ENCODE data around the gene ACBD6. TPM values are rescaled to one million over a fixed set of nuclear protein-coding genes. Genes with fewer than 3 reads are reported as not detected.

Gene ACBD6
- total RNA-seq, 4 donors from 2014 or later = 26.6 to 51.3 (median 34.4) TPM

DNA sequence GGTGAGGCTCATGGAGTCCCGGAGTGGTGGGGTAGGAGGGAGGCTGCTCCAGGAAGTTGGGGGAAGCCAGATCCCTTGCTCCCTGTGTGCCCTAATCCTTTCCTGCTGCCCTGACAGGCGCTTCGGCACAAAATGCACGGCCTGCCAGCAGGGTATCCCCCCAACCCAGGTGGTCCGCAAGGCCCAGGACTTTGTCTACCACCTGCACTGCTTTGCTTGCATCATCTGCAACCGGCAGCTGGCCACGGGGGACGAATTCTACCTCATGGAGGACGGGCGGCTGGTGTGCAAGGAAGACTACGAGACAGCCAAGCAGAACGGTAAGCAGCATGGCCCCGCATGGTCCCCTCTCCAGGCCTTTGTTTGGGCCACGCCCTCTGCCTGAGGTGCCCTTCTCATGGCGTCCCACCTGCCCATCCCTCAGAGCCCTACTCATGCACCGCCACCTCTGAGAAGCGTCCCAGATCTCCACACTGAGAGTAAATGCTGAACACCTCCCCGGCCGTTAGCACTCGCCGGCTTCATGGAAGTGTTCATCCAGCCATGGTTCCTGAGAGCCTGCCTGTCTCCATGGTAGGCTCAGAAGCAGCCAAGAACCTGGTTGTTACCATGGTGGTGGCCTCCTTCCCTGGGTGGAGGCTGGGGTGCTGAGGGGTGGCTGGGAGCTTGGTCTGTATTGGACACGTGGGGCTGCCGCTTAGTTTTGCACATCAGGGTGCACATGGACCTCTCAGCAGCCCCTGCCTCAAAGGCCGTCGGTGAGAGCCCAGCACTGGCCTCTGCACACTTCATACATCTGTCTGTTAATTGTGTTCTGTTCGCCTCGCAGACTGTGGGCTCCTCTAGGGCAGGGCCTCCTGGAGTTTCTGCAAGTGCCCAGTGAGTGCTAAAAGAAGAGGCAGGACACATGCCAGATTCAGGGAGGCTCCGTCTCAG, 235.8 kb downstream of the ACBD6 start:
- Histone ChIP-seq H3K36me3 (no peaks in the 10 kb centered on the region), H3K4me1 (no peaks in the 10 kb centered on the region), H3K4me3 (no peak overlapping the region), H3K9me3 (no peaks in the 10 kb centered on the region), H3K27ac (no peak overlapping the region), H3K27me3 (peaks cover 0 to 23% (median 0%) of the 10 kb centered on the region in 4 donors)
- intact Hi-C loops (cut with DNase I) = no loop called here
- WGBS, 2 donors = 85 to 89% methylated on average over 16 to 17 of the region's 28 CpGs
- DNase-seq = no peak
- TF ChIP-seq, protein P1, sequence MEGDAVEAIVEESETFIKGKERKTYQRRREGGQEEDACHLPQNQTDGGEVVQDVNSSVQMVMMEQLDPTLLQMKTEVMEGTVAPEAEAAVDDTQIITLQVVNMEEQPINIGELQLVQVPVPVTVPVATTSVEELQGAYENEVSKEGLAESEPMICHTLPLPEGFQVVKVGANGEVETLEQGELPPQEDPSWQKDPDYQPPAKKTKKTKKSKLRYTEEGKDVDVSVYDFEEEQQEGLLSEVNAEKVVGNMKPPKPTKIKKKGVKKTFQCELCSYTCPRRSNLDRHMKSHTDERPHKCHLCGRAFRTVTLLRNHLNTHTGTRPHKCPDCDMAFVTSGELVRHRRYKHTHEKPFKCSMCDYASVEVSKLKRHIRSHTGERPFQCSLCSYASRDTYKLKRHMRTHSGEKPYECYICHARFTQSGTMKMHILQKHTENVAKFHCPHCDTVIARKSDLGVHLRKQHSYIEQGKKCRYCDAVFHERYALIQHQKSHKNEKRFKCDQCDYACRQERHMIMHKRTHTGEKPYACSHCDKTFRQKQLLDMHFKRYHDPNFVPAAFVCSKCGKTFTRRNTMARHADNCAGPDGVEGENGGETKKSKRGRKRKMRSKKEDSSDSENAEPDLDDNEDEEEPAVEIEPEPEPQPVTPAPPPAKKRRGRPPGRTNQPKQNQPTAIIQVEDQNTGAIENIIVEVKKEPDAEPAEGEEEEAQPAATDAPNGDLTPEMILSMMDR (IDR thresholded peaks at IDR 0.05) = no peak
- TF ChIP-seq POLR2A (IDR thresholded peaks at IDR 0.05) = no peak

- Histone ChIP-seq H3K4me3 (no peak overlapping the region), H3K27me3 (peaks cover 0 to 28% (median 0%) of the 10 kb centered on the region in 4 donors), H3K9me3 (no peaks in the 10 kb centered on the region), H3K36me3 (no peaks in the 10 kb centered on the region), H3K27ac (no peak overlapping the region), H3K4me1 (no peaks in the 10 kb centered on the region)
- intact Hi-C loops (cut with DNase I) = no loop called here
- no peak for DNase-seq
- TF ChIP-seq POLR2A (IDR thresholded peaks at IDR 0.05) = no peak
- TF ChIP-seq, protein P1 (IDR thresholded peaks at IDR 0.05) = no peak
- 63 to 81% methylated on average over 2 to 4 of the region's 4 CpGs for WGBS, 2 donors
Measured at GRCh38 chr1:180265871-180266270, 236.5 kb downstream of the ACBD6 start.

- DNase-seq = no peak
- intact Hi-C loops (cut with DNase I) = no loop called here
Measured at GRCh38 chr1:180265201-180265600, 237.2 kb downstream of the ACBD6 start.

DNA sequence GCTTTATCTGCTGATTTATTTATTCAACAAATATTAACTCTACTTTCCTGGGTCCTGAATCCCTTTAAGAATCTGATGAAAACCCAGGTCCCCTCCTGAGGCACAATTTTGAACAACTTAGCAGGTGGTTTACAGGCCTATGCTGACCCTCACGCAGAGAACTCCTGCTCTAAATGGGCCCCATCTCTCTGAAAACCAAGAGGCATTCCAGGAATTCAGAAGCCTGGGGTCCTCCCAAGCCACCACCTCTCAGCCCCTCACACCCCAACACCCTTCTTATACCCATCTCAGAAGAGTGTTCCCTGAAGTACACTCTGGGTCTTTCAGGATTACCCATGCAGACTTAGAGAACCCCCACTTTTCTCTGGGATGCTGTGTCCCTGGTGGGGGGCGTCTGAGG, 237.8 kb downstream of the ACBD6 start:
- H3K27ac ChIP-seq = no peak overlapping the region
- H3K27me3 ChIP-seq = peaks cover 0 to 41% (median under 1%) of the 10 kb centered on the region in 4 donors
- no peaks in the 10 kb centered on the region for H3K9me3 ChIP-seq
- H3K36me3 ChIP-seq = no peaks in the 10 kb centered on the region
- DNase-seq = no peak
- no peaks in the 10 kb centered on the region for H3K4me1 ChIP-seq
- H3K4me3 ChIP-seq = no peak overlapping the region
- intact Hi-C loops (cut with DNase I) = no loop called here
- WGBS, 2 donors = 50 to 80% methylated on average over 1 to 2 of the region's 2 CpGs
- TF ChIP-seq, protein P1 (IDR thresholded peaks at IDR 0.05) = no peak
- no peak for TF ChIP-seq POLR2A (IDR thresholded peaks at IDR 0.05)

More at GRCh38 chr1:180265201-180265600, 237.2 kb downstream of the ACBD6 start:
- H3K4me3 ChIP-seq = no peak overlapping the region
- no peaks in the 10 kb centered on the region for H3K9me3 ChIP-seq
- no peaks in the 10 kb centered on the region for H3K4me1 ChIP-seq
- 60 to 74% methylated on average over 8 to 9 of the region's 9 CpGs for WGBS, 2 donors
- H3K27ac ChIP-seq = no peak overlapping the region
- no peak for TF ChIP-seq POLR2A (IDR thresholded peaks at IDR 0.05)
- TF ChIP-seq, protein P1 (IDR thresholded peaks at IDR 0.05) = no peak
- H3K36me3 ChIP-seq = no peaks in the 10 kb centered on the region
- peaks cover 0 to 34% (median 0%) of the 10 kb centered on the region in 4 donors for H3K27me3 ChIP-seq
